GM18867 (cell line): ENCODE measurements around the gene SLC39A8.
"Not testable (repeated sequence)": the region's sequence is repeated elsewhere in the genome, so short reads cannot be mapped to it uniquely, and the experiment has no call there.

ENCODE experiments used
- ATAC-seq: cut with Tn5 transposase; IDR thresholded peaks from one replicate; pipeline ENCODE4 v1.9.1; 2021; ENCODE audit warnings: mild to moderate bottlenecking, moderate library complexity; ENCODE audit not compliant: unreplicated experiment

SLC39A8 gene

GRCh38 chr4:102244878-102245535 lies 100.3 kb downstream of the SLC39A8 start:
- no peak for ATAC-seq

GRCh38 chr4:102243296-102243695 lies 102.0 kb downstream of the SLC39A8 start:
- ATAC-seq = not testable (repeated sequence)

GRCh38 chr4:102234243-102234838 lies 110.9 kb downstream of the SLC39A8 start:
- ATAC-seq = no peak

DNA sequence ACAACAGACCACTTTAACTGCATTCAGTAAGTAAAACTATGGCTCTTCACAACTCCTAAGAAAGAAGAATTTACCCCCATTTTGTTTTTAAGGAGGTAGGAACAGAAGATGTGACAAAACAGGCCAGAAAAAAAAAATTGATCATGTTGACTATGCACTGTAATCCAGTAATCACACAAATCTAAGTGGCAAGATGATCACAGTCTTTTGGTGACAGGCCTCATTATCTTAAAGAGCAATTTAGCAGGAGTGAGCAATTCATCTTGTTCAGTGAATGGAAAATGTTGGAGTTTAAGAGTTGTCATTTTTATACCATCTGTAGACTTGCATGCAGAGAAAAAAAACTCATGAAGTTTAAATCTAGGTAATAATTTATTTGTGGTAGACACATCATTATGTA lies 115.1 kb downstream of the SLC39A8 start:
- no peak for ATAC-seq

GRCh38 chr4:102227388-102227787 lies 117.9 kb downstream of the SLC39A8 start:
- no peak for ATAC-seq

DNA sequence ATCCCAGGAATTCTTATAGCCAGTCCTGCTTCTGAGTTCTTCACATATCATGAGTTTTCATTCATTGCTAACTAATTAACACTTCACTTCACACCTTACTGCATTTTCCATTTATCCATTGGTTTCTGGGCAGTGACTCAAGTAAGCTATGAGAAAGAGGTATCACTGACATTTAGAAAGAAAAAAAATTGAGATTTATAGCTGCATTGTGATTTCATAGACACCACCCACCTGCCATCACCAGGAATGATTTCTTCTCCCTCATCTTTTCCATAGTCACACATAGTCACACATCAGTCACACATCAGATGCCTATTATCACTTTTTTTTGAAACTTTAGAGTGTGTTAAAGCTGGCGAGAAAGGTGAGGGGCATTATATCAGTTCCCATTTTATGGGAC lies 121.8 kb downstream of the SLC39A8 start:
- no peak for ATAC-seq

GRCh38 chr4:102222838-102223409 lies 122.4 kb downstream of the SLC39A8 start:
- no peak for ATAC-seq

DNA sequence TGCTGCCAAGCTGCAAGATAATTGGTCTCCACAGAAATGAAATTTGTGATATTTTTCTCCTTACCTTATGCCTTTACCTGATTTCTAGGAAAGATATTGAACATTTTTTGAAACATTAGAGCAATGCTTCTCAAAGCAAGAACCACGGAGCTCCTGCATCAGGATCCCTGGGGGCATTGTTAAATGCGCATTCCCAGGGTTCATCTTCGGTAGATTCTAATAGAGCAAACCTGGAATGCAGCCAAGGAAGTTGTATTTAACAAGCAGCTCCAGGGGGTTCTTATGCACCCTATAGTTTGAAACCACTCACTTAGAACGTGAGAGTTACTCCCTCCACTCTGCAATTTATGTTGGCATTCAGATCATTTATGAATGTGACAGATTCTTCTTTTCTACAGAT lies 126.2 kb downstream of the SLC39A8 start:
- ATAC-seq = no peak

DNA sequence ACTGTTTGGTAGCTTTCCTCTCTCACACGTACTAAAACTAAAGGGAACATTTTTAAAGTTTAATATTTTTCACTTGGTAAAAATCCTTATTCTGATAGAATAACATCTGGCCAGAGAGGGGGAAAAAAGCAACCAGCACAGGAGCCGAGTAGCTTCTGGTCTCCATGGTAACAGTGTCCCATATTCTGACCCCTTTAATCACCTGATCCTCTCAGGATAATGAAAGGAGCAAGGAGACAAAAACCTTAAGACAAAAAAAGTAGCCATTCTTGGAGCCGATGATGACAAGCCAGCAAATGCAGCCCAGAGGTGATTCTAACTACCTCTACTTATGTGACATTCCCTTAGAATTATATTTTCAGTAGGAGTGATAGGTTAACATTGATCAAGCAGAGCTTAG lies 126.6 kb downstream of the SLC39A8 start:
- no peak for ATAC-seq

- no peak for ATAC-seq
Observed at GRCh38 chr4:102217775-102218355, 127.4 kb downstream of the SLC39A8 start.

- ATAC-seq = no peak
Observed at GRCh38 chr4:102217345-102217744, 127.9 kb downstream of the SLC39A8 start.

DNA sequence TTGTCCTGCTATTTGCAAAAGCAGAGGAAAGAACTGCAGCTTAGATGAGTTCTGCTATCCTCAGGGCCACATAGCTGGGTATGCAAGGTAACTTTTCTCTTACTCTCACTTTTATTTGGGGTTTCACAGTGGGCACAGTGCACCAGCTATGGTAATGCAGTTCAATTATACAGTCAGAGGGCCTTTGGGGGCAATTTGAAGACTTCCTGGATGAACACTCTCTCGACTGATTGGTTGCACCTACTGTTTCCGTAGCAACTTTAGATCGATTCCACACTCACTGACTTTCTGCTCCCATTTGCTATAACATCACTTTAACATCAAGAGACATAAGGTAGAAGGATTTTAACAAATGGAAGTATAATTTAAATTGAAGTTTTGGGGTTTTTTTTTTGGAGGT lies 128.6 kb downstream of the SLC39A8 start:
- ATAC-seq = no peak

DNA sequence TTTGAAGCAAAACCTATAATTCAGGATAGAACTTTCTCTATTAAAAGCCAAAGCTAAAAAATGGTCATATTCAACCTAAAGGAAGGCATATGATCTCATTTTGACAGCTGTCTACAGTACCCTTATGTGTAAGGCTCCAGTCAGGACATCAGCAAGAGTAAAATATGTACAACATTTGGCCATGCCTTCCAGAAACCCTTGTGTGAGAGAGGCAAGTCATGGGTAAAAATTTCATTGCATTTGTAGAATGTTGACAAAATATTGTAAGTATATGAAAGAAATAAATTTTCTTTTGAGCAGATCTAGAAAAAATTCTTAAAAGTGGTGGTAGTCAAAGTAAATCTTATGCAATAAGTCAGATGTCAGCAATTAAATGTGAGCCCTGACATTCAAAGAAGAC lies 132.3 kb downstream of the SLC39A8 start:
- no peak for ATAC-seq
